Measurements from ENCODE around the gene ANAPC10. TPM values are rescaled to one million over a fixed set of nuclear protein-coding genes. Genes with fewer than 3 reads are reported as not detected.
A peak's percentile ranks its signal among the peaks of the same experiment; 100 is the strongest.
"Not testable (repeated sequence)": the region's sequence is repeated elsewhere in the genome, so short reads cannot be mapped to it uniquely, and the experiment has no call there.

The ANAPC10 gene
- total and polyA plus RNA-seq, 2 of the 4 experiments (the other 2 are of a cell fraction), result 17.1 to 22.4 TPM

- peak; percentile 49 for TF ChIP-seq CTCF (conservative IDR thresholded peaks at IDR 0.05; ENCODE audit: low read depth, low read length)
Measured at GRCh38 chr4:145097821-145098674, at the start of gene ANAPC10, which contains the start of gene ABCE1 (continued).

GRCh38 chr4:145136219-145136618, 38.2 kb upstream of the ANAPC10 start:
- H2BK20ac ChIP-seq (ENCODE audit: low read depth, low read length); POLR2A ChIA-PET (ENCODE audit: unreplicated experiment); H3K9me3 ChIP-seq (ENCODE audit: control insufficient read depth, insufficient read depth, low read length); H4K8ac ChIP-seq (ENCODE audit: low read depth in 2 of 2, low read length in 2 of 2); H3K23ac ChIP-seq (ENCODE audit: low read depth, low read length); H3K9ac ChIP-seq (ENCODE audit: low read depth, low read length); H3K14ac ChIP-seq (replicated peaks; ENCODE audit: low read depth, low read length); H3K79me1 ChIP-seq (ENCODE audit: low read depth in 1 of 2, low read length in 2 of 2); H3K18ac ChIP-seq (ENCODE audit: low read depth, low read length); H3K4ac ChIP-seq (ENCODE audit: low read depth, low read length); H3K9me1 ChIP-seq (ENCODE audit: insufficient read depth, low read length); ATAC-seq (ENCODE audit: low read depth); H2BK5ac ChIP-seq (ENCODE audit: low read depth, low read length, poor library complexity, severe bottlenecking); intact Hi-C loops (cut with micrococcal nuclease); H3K4me1 ChIP-seq (ENCODE audit: control insufficient read depth, insufficient read depth, low read length); H3K56ac ChIP-seq (ENCODE audit: extremely low read depth, insufficient read depth, low read length); H2AFZ ChIP-seq (replicated peaks; ENCODE audit: low read length, poor library complexity); H2AK5ac ChIP-seq (ENCODE audit: low read depth, low read length); in situ Hi-C loops (cut with MboI; ENCODE audit: low sequenced_read_pairs); H4K5ac ChIP-seq (ENCODE audit: low read depth, low read length); dilution Hi-C loops (cut with HindIII; ENCODE audit: low sequenced_read_pairs, unreplicated experiment); H4K91ac ChIP-seq (ENCODE audit: insufficient read depth, low read depth, low read length); CTCF ChIA-PET; H2BK120ac ChIP-seq (ENCODE audit: low read depth, low read length); H3K27me3 ChIP-seq (ENCODE audit: control insufficient read depth, insufficient read depth, low read length); H2AK9ac ChIP-seq (replicated peaks; ENCODE audit: low read depth, low read length, poor library complexity); H4K20me1 ChIP-seq (ENCODE audit: insufficient read depth, low read length); DNase-seq; H3K27ac ChIP-seq (ENCODE audit: insufficient read depth, low read length); H3K4me2 ChIP-seq (ENCODE audit: low read depth, low read length); H2BK15ac ChIP-seq (ENCODE audit: low read depth, low read length); H3K4me3 ChIP-seq (ENCODE audit: insufficient read depth, low read depth, low read length); BruUV-seq (replicated peaks): not testable (repeated sequence)
- no CpG with 5 or more reads among the region's 1 CpG for WGBS, 2 experiments (ENCODE audit: extremely low coverage in 2 of 2, insufficient read length in 1 of 2)
- H3K36me3 ChIP-seq (ENCODE audit: control insufficient read depth, insufficient read depth, low read length), result peaks cover 18% of the 10 kb centered on the region

Measured in IMR-90 (cell line).